HCT116 (cell line): Measurements from ENCODE around the gene CGRRF1. TPM values are rescaled to one million over a fixed set of nuclear protein-coding genes. Genes with fewer than 3 reads are reported as not detected.

Experiments
- ATAC-seq: fragments of 200-7000 bp; cut with Tn5 transposase; 2 replicates; pipeline ENCODE4 v1.9.1; 2020; ENCODE audit warnings: mild to moderate bottlenecking, moderate library complexity
- BruUV-seq: library from RNA; stranded (reverse); fragments of 400-500 nt; replicated peaks from 2 replicates; lab custom pipeline; 2021; lab: Mats Ljungman, UMichigan
- CTCF ChIA-PET: fragments of 300-600 bp; sonication (Branson Sonifier 250); formaldehyde crosslinking; loops from one replicate; lab custom pipeline; 2021; ENCODE audit warnings: antibody characterized with exemption; lab: Charles Lee
- POLR2A ChIA-PET: fragments of 300-600, 350-600 bp; sonication (Branson Sonifier 250); formaldehyde crosslinking; loops from one replicate; lab custom pipeline; 2021; ENCODE audit warnings: antibody characterized with exemption; lab: Charles Lee
- RAD21 ChIA-PET, 2 experiments: fragments of 300-600 bp; sonication (Branson Sonifier 250); formaldehyde crosslinking; loops; one replicate each; lab custom pipeline; 2023; ENCODE audit warnings: low total read pairs in 2 of 2; ENCODE audit not compliant: uncharacterized antibody in 2 of 2, unreplicated experiment in 2 of 2, low non-redundant PET in 1 of 2; lab: Charles Lee
- DNase-seq: peaks from one replicate; pipeline ENCODE4 v3.0.0-alpha.2; 2010; ENCODE audit warnings: low read depth, low spot score
- H2AFZ ChIP-seq: fragments of 200-600 bp; shearing (Covaris generic), sonication (generic); 2 replicates; pipeline ENCODE4 v1.6.1; 2017; ENCODE audit warnings: low read depth, mixed run types, mixed read lengths, antibody characterized with exemption, low read length; ENCODE audit not compliant: poor library complexity, severe bottlenecking
- H3K27ac ChIP-seq: 2 replicates; pipeline ENCODE4 v1.5.1; 2012; ENCODE audit warnings: low read depth, low read length
- H3K27me3 ChIP-seq: fragments of 200-600 bp; sonication (generic); 2 replicates; pipeline ENCODE4 v1.6.1; 2016; ENCODE audit warnings: mixed run types, low read length, mixed read lengths; ENCODE audit not compliant: insufficient read depth
- H3K36me3 ChIP-seq, 2 experiments: fragments of 200-500 bp in 1 of 2; fragments of 200-600 bp in 1 of 2; sonication (Bioruptor generic) in 1 of 2; sonication (generic) in 1 of 2; 2 replicates each; pipeline versions ENCODE4 v1.5.1 to v1.6.1; 2014 to 2016; ENCODE audit warnings: low read length in 2 of 2, inconsistent platforms in 1 of 2, mixed read lengths in 1 of 2, mixed run types in 1 of 2; ENCODE audit not compliant: insufficient read depth in 2 of 2, control insufficient read depth in 1 of 2
- H3K4me1 ChIP-seq, 2 experiments: fragments of 200-600 bp in 1 of 2; sonication (generic) in 1 of 2; 2 replicates each; pipeline versions ENCODE4 v1.5.1 to v1.6.1; 2012 to 2017; ENCODE audit warnings: low read length in 2 of 2, inconsistent platforms in 1 of 2, mild to moderate bottlenecking in 1 of 2, mixed read lengths in 1 of 2, mixed run types in 1 of 2, moderate library complexity in 1 of 2; ENCODE audit not compliant: insufficient read depth in 2 of 2, control insufficient read depth in 1 of 2
- H3K4me2 ChIP-seq: fragments of 200-600 bp; sonication (generic); 2 replicates; pipeline ENCODE4 v1.6.1; 2017; ENCODE audit warnings: mixed run types, low read length, mixed read lengths
- H3K4me3 ChIP-seq, 2 experiments: fragments of 200-600 bp in 1 of 2; sonication (generic) in 1 of 2; replicated peaks in 1 of 2; 2 replicates each; pipeline ENCODE4 v1.5.1; 2011 to 2016; ENCODE audit warnings: low read length in 2 of 2, control low read depth in 1 of 2, low read depth in 1 of 2, mild to moderate bottlenecking in 1 of 2, mixed read lengths in 1 of 2, mixed run types in 1 of 2
- H3K79me2 ChIP-seq: fragments of 200-600 bp; sonication (generic); 2 replicates; pipeline ENCODE4 v1.6.1; 2017; ENCODE audit warnings: mild to moderate bottlenecking, mixed run types, low read length, moderate library complexity, mixed read lengths; ENCODE audit not compliant: insufficient read depth
- H3K9ac ChIP-seq: fragments of 200-600 bp; sonication (generic); 2 replicates; pipeline ENCODE4 v1.6.1; 2016; ENCODE audit warnings: low read length, mixed read lengths
- H3K9me2 ChIP-seq: fragments of 200-600 bp; sonication (generic), shearing (Covaris generic); 2 replicates; pipeline ENCODE4 v1.6.1; 2017; ENCODE audit warnings: mixed run types, mild to moderate bottlenecking, moderate library complexity; ENCODE audit not compliant: insufficient read depth
- H3K9me3 ChIP-seq, 2 experiments: fragments of 200-500 bp in 1 of 2; fragments of 200-600 bp in 1 of 2; sonication (Bioruptor generic) in 1 of 2; sonication (generic) in 1 of 2; 2 replicates each; pipeline ENCODE4 v1.6.1; 2014 to 2017; ENCODE audit warnings: low read length in 2 of 2, mixed read lengths in 2 of 2, inconsistent platforms in 1 of 2, low read depth in 1 of 2, mild to moderate bottlenecking in 1 of 2, mixed run types in 1 of 2, moderate library complexity in 1 of 2; ENCODE audit not compliant: control insufficient read depth in 1 of 2, insufficient read depth in 1 of 2
- H4K20me1 ChIP-seq: fragments of 200-600 bp; sonication (generic), shearing (Covaris generic); 2 replicates; pipeline ENCODE4 v1.6.1; 2017; ENCODE audit warnings: mixed run types, mild to moderate bottlenecking, moderate library complexity; ENCODE audit not compliant: insufficient read depth
- CEBPB ChIP-seq: IDR thresholded peaks from 2 replicates; pipeline ENCODE4 v1.6.1; 2012; ENCODE audit warnings: low read depth
- CTCF ChIP-seq, 3 experiments: fragments of 200-600 bp in 1 of 3; sonication (generic) in 1 of 3; IDR thresholded peaks in 2 of 3; conservative IDR thresholded peaks in 1 of 3; 2 replicates each; pipeline ENCODE4 v1.5.1; 2012 to 2017; ENCODE audit warnings: low read depth in 2 of 3, low read length in 2 of 3, antibody characterized with exemption in 1 of 3, borderline replicate concordance in 1 of 3, control low read depth in 1 of 3, mild to moderate bottlenecking in 1 of 3, mixed read lengths in 1 of 3, mixed run types in 1 of 3, moderate library complexity in 1 of 3; ENCODE audit not compliant: insufficient read depth in 1 of 3
- EZH2 ChIP-seq: fragments of 200-600 bp; sonication (generic); IDR thresholded peaks from 2 replicates; pipeline ENCODE4 v1.6.1; 2017; ENCODE audit warnings: antibody characterized with exemption, mixed run types
- EZH2phosphoT487 ChIP-seq: fragments of 200-600 bp; IDR thresholded peaks from 2 replicates; pipeline ENCODE4 v1.6.1; 2018; ENCODE audit warnings: antibody characterized with exemption, borderline replicate concordance
- FOSL1 ChIP-seq: IDR thresholded peaks from 2 replicates; pipeline ENCODE4 v1.6.1; 2012; ENCODE audit warnings: low read depth
- JUND ChIP-seq: IDR thresholded peaks from 2 replicates; pipeline ENCODE4 v1.6.1; 2012
- MAX ChIP-seq: IDR thresholded peaks from 2 replicates; pipeline ENCODE4 v1.6.1; 2012
- RAD21 ChIP-seq: IDR thresholded peaks from 2 replicates; pipeline ENCODE4 v1.6.1; 2012; ENCODE audit warnings: low read depth, mild to moderate bottlenecking
- SIN3A ChIP-seq: IDR thresholded peaks from 2 replicates; pipeline ENCODE4 v1.6.1; 2012; ENCODE audit warnings: low read depth
- SP1 ChIP-seq: IDR thresholded peaks from 2 replicates; pipeline ENCODE4 v1.6.1; 2012; ENCODE audit warnings: low read depth
- SRF ChIP-seq: IDR thresholded peaks from 2 replicates; pipeline ENCODE4 v1.6.1; 2012; ENCODE audit warnings: low read depth
- TCF7L2 ChIP-seq: IDR thresholded peaks from 2 replicates; pipeline ENCODE4 v1.7.0; 2011; ENCODE audit warnings: borderline replicate concordance, inconsistent platforms; ENCODE audit not compliant: insufficient read depth, insufficient read length; ENCODE audit errors: extremely low read depth
- ZBTB33 ChIP-seq: IDR thresholded peaks from 2 replicates; pipeline ENCODE4 v1.6.1; 2011; ENCODE audit warnings: mild to moderate bottlenecking, low read length, moderate library complexity; ENCODE audit not compliant: insufficient replicate concordance; ENCODE audit errors: extremely low read depth
- ZFX ChIP-seq: fragments of 450-650 bp; IDR thresholded peaks from 2 replicates; pipeline ENCODE4 v1.6.1; 2017
- intact Hi-C: fragments of 100-400 bp; cut with micrococcal nuclease; formaldehyde crosslinking; loops from 2 replicates; pipeline ENCODE4 v1.10.0; 2022
- total RNA-seq: library from RNA; stranded (reverse); gene quantifications from one replicate; pipeline ENCODE4 v1.2.1, GENCODE V29; 2021; ENCODE audit not compliant: unreplicated experiment

Gene CGRRF1
- total RNA-seq, 1 experiment from 2014 or later: 15.9 TPM

GRCh38 chr14:54528973-54529372 is 19.3 kb downstream of the CGRRF1 start:
- Histone ChIP-seq H3K4me3 (no peak overlapping the region), H3K9me2 (no peaks in the 10 kb centered on the region), H2AFZ (no peak overlapping the region), H3K36me3 (0 out of 4 replicates have a peak, but pooled peaks cover 0 to 5% of the 10 kb centered on the region in 2 experiments), H4K20me1 (no peaks in the 10 kb centered on the region), H3K4me1 (no peaks in the 10 kb centered on the region), H3K9me3 (no peaks in the 10 kb centered on the region), H3K27ac (no peak overlapping the region), H3K27me3 (no peaks in the 10 kb centered on the region), H3K79me2 (no peaks in the 10 kb centered on the region), H3K9ac (no peak overlapping the region), H3K4me2 (no peak overlapping the region)
- POLR2A ChIA-PET: interaction anchor here (0.9 kb wide), 1 partner anchor 19 kb away, joined by 4 read pairs; the partner anchor contains the start of gene CGRRF1
- intact Hi-C loops: no loop called here
- RAD21 ChIA-PET: no interaction called here
- CTCF ChIA-PET: no interaction called here
- BruUV-seq: no TSS peak
- DNase-seq (no peak), ATAC-seq (no peak)
- TF ChIP-seq EZH2: no peak
- TF ChIP-seq FOSL1: no peak
- no peak for TF ChIP-seq RAD21
- no peak for TF ChIP-seq SP1
- TF ChIP-seq CTCF (IDR thresholded peaks at IDR 0.05 in 2 of 3, conservative IDR thresholded peaks at IDR 0.05 in 1 of 3; ENCODE audit: borderline replicate concordance in 1 of 3, insufficient read depth in 1 of 3, low read depth in 2 of 3, low read length in 2 of 3): no peak
- no peak for TF ChIP-seq TCF7L2
- no peak for TF ChIP-seq JUND
- no peak for TF ChIP-seq ZFX
- no peak for TF ChIP-seq SRF
- TF ChIP-seq MAX: no peak
- no peak for TF ChIP-seq EZH2phosphoT487
- TF ChIP-seq SIN3A: no peak
- no peak for TF ChIP-seq CEBPB
- TF ChIP-seq ZBTB33: no peak
